Suprapubic skin (tissue), 4 donors: Measurements from ENCODE around the gene KLHDC4. TPM values are rescaled to one million over a fixed set of nuclear protein-coding genes. Genes with fewer than 3 reads are reported as not detected.

Experiments used
- DNase-seq, 2 donors: peaks; one replicate each; pipeline ENCODE4 v3.0.0-alpha.2; 2019; ENCODE audit warnings: low spot score in 2 of 2
- H3K27ac ChIP-seq: fragments of 200-600 bp; sonication (generic); one replicate; pipeline ENCODE4 v1.5.1; 2019
- H3K27me3 ChIP-seq: fragments of 200-600 bp; sonication (generic); one replicate; pipeline ENCODE4 v1.5.1; 2019
- H3K36me3 ChIP-seq: fragments of 200-600 bp; sonication (generic); one replicate; pipeline ENCODE4 v1.5.1; 2019
- H3K4me1 ChIP-seq: fragments of 200-600 bp; sonication (generic); one replicate; pipeline ENCODE4 v1.5.1; 2019
- H3K4me3 ChIP-seq: fragments of 200-600 bp; sonication (generic); one replicate; pipeline ENCODE4 v1.5.1; 2019; ENCODE audit warnings: mild to moderate bottlenecking
- H3K9me3 ChIP-seq: fragments of 200-600 bp; sonication (generic); one replicate; pipeline ENCODE4 v1.5.1; 2019
- EP300 ChIP-seq: sonication (generic); formaldehyde crosslinking; IDR thresholded peaks from one replicate; pipeline ENCODE4 v1.6.1; 2017; ENCODE audit warnings: antibody characterized with exemption
- POLR2A ChIP-seq, 2 donors: fragments of 450-650 bp; IDR thresholded peaks; one replicate each; pipeline ENCODE4 v1.6.1; 2017; ENCODE audit warnings: antibody characterized with exemption in 2 of 2, mild to moderate bottlenecking in 2 of 2, moderate library complexity in 2 of 2
- POLR2AphosphoS5 ChIP-seq, 3 donors: sonication (generic); formaldehyde crosslinking; IDR thresholded peaks; one replicate each; pipeline ENCODE4 v1.6.1; 2017; ENCODE audit warnings: antibody characterized with exemption in 3 of 3
- WGBS: methylation state at CpG from one replicate; pipeline ENCODE4 v1.1.5; 2018; 5-methylcytosine and 5-hydroxymethylcytosine counted together
- total RNA-seq, 4 donors: library from RNA; depleted of rRNA; stranded (reverse); fragments of >200 nt; gene quantifications; one replicate each; pipeline ENCODE4 v1.1.0, GENCODE V29; 2016
- TF ChIP-seq, protein P1 (sequence below), 2 donors: fragments of 200-600 bp in 1 of 2; fragments of 450-650 bp in 1 of 2; sonication (generic) in 1 of 2; IDR thresholded peaks; one replicate each; pipeline ENCODE4 v1.5.1; 2016 to 2019; ENCODE audit warnings: antibody characterized with exemption in 2 of 2, mild to moderate bottlenecking in 1 of 2, moderate library complexity in 1 of 2

KLHDC4 gene
- total RNA-seq, 4 donors from 2014 or later: 26.6 to 104 (median 30.1) TPM

DNA sequence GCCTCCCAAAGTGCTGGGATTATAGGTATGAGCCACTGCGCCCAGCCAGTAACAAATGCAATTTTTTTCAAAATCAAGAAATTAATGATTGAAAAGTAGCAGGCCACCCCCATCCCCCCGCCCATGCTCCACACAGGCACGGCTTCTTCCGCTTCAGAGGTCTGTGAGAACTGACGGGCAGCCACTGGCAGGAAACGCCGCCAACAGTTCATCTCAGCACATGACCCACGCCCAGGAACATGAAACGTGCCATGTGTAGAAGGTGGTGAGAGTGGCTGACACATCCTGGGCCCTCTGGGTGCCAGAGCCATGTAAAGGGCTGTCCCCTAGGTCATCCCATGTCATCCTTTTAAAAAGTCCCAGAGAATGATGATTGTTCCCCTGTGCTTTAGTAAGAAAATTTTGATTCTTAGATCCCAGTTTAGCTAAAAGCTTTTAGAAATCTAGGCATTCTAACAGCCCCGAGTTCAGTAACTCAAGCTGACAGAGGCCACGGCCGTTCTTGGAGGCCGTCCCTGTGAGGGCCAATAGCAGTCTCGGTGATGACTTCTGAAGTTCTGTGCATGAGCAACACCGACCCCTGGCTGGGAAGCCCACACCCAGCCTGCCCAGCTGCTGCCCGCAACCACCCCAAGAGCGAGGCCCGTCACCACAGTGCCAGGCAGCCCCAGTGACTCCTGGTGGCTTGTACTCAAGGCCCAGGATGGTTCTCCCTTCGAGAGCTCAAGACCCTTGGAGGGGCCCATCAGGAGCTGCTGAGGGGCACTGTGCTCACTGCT lies 52.1 kb downstream of the KLHDC4 start:
- Histone ChIP-seq H3K36me3 (peaks cover 75% of the 10 kb centered on the region), H3K4me3 (no peak overlapping the region), H3K27me3 (no peaks in the 10 kb centered on the region), H3K27ac (no peak overlapping the region), H3K4me1 (no peaks in the 10 kb centered on the region), H3K9me3 (no peaks in the 10 kb centered on the region)
- DNase-seq: no peak
- TF ChIP-seq, protein P1, sequence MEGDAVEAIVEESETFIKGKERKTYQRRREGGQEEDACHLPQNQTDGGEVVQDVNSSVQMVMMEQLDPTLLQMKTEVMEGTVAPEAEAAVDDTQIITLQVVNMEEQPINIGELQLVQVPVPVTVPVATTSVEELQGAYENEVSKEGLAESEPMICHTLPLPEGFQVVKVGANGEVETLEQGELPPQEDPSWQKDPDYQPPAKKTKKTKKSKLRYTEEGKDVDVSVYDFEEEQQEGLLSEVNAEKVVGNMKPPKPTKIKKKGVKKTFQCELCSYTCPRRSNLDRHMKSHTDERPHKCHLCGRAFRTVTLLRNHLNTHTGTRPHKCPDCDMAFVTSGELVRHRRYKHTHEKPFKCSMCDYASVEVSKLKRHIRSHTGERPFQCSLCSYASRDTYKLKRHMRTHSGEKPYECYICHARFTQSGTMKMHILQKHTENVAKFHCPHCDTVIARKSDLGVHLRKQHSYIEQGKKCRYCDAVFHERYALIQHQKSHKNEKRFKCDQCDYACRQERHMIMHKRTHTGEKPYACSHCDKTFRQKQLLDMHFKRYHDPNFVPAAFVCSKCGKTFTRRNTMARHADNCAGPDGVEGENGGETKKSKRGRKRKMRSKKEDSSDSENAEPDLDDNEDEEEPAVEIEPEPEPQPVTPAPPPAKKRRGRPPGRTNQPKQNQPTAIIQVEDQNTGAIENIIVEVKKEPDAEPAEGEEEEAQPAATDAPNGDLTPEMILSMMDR (IDR thresholded peaks at IDR 0.05): no peak
- TF ChIP-seq EP300: no peak
- TF ChIP-seq POLR2AphosphoS5 (IDR thresholded peaks at IDR 0.05): no peak
- TF ChIP-seq POLR2A (IDR thresholded peaks at IDR 0.05): no peak
- WGBS: 89% methylated on average over 15 of the region's 19 CpGs

DNA sequence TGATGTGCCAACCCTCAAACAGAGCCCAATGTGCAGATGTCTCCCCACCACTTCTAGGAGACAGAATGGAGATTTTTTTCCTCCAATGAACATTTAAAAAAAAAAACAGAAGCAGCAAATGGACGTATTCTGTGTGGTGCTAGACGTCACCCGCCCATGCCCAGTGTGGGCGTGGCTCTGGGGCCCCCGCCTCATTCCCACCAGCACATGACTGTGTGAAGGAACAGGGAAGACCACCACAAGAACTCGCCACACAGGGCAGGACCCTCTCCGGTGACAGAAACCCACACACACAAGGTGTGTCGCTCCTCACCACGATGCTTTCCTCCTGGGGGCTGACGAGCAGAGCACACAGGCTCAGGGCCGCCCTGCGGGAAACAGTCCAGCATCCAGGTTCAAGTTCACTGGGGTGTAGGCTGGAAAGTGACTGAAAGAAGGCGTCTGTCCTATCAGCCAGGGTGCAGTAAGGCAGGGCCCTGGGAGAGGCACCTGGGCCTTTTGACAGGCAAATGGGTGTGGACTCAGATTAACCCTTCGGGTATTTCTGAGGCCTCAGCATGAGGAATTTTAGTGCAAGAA lies 53.5 kb downstream of the KLHDC4 start:
- 86% methylated on average over 14 of the region's 14 CpGs for WGBS
- Histone ChIP-seq H3K4me3 (no peak overlapping the region), H3K27me3 (no peaks in the 10 kb centered on the region), H3K4me1 (no peaks in the 10 kb centered on the region), H3K27ac (no peak overlapping the region), H3K36me3 (peaks cover 83% of the 10 kb centered on the region), H3K9me3 (no peaks in the 10 kb centered on the region)
- no peak for TF ChIP-seq POLR2A (IDR thresholded peaks at IDR 0.05)
- TF ChIP-seq, protein P1 (IDR thresholded peaks at IDR 0.05): no peak
- TF ChIP-seq POLR2AphosphoS5 (IDR thresholded peaks at IDR 0.05): no peak
- TF ChIP-seq EP300: no peak
- DNase-seq: no peak

DNA sequence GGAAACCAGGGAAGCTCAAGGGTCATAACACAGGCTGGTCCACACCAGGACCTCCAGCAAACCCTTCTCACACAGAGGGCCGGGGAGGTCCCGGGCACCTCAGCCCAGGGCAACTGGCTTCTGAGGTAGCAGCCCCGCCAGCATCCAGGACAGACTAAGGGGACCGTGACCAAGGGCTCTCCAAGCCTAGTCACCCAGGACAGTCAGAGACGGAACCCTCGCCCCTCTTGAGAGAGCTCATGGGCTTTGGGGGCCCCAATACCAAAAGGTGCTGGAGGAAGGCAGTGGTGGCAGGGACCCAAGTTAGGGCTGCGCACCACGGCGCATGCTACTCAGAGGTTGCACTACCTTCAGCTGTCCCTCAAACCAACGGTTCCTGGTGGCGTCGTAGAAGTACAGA lies 54.9 kb downstream of the KLHDC4 start:
- Histone ChIP-seq H3K4me3 (no peak overlapping the region), H3K36me3 (peaks cover 87% of the 10 kb centered on the region), H3K4me1 (no peaks in the 10 kb centered on the region), H3K9me3 (no peaks in the 10 kb centered on the region), H3K27me3 (no peaks in the 10 kb centered on the region), H3K27ac (no peak overlapping the region)
- DNase-seq: peak in 1 of 2 donors; percentile 52
- no peak for TF ChIP-seq EP300
- TF ChIP-seq POLR2AphosphoS5 (IDR thresholded peaks at IDR 0.05): no peak
- TF ChIP-seq, protein P1 (IDR thresholded peaks at IDR 0.05): no peak
- TF ChIP-seq POLR2A (IDR thresholded peaks at IDR 0.05): no peak
- WGBS: 89% methylated on average over 12 of the region's 12 CpGs

DNA sequence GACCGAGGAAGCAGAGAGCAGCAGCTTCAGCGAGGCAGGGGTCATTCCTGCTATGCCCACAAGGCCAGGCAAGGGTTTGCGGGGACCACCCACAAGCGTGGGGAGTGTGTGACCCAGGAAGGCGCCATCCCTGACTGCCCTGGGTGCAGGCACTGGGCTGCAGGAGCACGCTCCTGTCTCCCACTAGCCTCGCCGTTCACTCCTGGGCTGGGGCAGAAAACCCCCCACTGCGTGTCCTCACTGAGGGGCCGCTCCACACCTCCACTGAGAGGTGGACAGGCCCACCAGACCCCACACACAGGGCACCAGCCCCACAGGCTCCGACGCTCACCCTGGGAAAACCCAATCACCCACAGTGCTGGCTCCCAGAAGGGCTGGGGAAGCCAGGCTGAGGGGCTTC lies 56.1 kb downstream of the KLHDC4 start:
- no peak for DNase-seq
- no peaks in the 10 kb centered on the region for H3K27me3 ChIP-seq
- no peak for TF ChIP-seq POLR2AphosphoS5 (IDR thresholded peaks at IDR 0.05)
- TF ChIP-seq, protein P1 (IDR thresholded peaks at IDR 0.05): no peak
- no peak for TF ChIP-seq POLR2A (IDR thresholded peaks at IDR 0.05)
- TF ChIP-seq EP300: no peak
- WGBS: 97% methylated on average over 4 of the region's 12 CpGs
- H3K36me3 ChIP-seq: peaks cover 86% of the 10 kb centered on the region
- no peak overlapping the region for H3K27ac ChIP-seq
- H3K4me1 ChIP-seq: no peaks in the 10 kb centered on the region
- no peaks in the 10 kb centered on the region for H3K9me3 ChIP-seq
- H3K4me3 ChIP-seq: no peak overlapping the region

DNA sequence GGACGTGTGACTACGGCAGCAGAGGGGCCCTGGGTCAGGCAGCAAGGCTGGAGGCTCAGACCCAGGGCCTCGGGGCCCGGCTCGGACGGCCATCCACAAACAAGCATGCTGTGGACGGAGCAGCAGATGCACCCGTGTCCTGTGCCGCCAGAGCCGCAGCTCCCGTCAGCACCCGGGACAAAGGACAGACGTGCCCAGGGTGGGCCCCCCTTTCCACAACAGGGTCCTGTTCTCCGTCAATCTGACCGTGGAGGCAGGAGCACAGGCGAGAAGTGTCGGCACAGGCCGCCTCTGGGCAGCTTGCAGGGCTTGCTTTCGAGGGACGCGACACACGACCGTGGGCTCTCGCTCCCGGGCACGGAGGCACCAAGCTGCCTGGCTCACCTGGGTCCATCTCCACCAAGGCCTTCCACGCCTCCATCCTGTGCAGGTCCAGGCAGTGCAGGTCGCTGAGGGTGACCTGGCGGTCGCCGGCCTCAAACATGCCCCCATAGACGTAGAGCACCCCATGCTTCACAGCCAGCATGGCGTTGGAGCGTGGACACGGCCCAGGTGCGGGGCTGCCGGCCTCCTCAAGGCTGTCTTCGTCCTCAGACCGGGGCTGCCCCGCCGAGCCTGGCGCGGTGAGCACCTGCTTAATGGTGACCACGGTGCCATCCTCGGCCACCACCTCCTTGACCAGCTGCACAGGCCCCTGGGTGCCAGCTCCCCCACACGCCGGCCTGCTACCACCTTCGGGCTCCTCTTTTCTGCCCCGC lies 56.7 kb downstream of the KLHDC4 start:
- Histone ChIP-seq H3K27me3 (no peaks in the 10 kb centered on the region), H3K9me3 (no peaks in the 10 kb centered on the region), H3K36me3 (peaks cover 80% of the 10 kb centered on the region), H3K4me1 (no peaks in the 10 kb centered on the region), H3K4me3 (no peak overlapping the region), H3K27ac (no peak overlapping the region)
- TF ChIP-seq POLR2A (IDR thresholded peaks at IDR 0.05) (no peak), POLR2AphosphoS5 (IDR thresholded peaks at IDR 0.05) (no peak), EP300 (no peak)
- TF ChIP-seq, protein P1 (IDR thresholded peaks at IDR 0.05): no peak
- DNase-seq: no peak
- 90% methylated on average over 32 of the region's 49 CpGs for WGBS
